HTR-8/SVneo (cell line): ENCODE measurements around the gene SRRM4.

Source experiments
- DNase-seq: peaks from one replicate; pipeline ENCODE4 v3.0.0; 2011; ENCODE audit warnings: low spot score, mixed read lengths; ENCODE audit not compliant: insufficient read length
- FAIRE-seq: peaks from 2 replicates; lab custom pipeline; 2011; peaks lifted over from hg19 to GRCh38; lab: Jason Lieb, UNC

Gene SRRM4

DNA sequence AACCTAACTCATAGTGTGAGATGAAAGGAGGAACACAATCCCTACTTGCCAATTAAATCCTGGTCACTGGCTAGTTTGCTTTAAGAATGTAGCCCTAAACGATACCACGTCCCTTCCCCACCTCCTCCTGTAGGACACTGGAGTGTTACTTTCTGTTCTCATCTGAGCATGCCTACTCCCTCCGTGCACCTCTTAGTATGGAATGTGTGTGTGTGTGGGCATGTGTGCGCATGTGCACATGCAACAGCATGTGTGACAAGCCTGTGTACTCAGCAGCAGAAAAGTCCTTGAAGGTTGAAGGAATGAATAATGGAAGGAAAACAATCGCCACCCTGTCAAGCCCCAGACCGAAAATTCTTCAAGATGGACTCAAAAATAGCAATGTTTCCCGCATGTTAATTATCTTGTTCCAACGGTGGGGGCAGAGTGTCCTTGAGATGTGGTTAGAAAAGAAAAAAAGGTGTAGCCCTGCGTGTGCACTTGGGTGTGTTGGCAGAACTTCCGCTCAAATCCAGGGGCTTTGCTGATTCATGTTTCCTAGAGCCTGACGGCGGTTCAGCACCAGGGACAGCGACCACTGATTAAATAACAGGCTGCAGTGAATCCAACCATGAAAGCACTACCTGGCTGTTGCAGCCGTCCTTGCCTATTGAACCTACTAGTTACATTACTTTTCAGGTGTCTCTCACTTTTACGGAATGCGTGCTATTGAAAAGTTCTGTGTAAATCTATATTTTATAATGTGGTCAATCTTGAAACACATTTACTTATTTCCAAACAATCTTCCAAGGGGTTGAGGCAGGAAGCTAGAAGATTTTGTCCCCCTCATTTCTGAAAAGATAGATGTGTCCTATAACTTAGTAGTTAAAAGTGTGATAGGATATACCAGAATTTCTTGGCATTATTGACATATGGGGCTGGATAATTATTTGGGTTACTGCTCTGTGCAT lies 79.8 kb downstream of the SRRM4 start:
- DNase-seq, result no peak
- FAIRE-seq, result no peak

DNA sequence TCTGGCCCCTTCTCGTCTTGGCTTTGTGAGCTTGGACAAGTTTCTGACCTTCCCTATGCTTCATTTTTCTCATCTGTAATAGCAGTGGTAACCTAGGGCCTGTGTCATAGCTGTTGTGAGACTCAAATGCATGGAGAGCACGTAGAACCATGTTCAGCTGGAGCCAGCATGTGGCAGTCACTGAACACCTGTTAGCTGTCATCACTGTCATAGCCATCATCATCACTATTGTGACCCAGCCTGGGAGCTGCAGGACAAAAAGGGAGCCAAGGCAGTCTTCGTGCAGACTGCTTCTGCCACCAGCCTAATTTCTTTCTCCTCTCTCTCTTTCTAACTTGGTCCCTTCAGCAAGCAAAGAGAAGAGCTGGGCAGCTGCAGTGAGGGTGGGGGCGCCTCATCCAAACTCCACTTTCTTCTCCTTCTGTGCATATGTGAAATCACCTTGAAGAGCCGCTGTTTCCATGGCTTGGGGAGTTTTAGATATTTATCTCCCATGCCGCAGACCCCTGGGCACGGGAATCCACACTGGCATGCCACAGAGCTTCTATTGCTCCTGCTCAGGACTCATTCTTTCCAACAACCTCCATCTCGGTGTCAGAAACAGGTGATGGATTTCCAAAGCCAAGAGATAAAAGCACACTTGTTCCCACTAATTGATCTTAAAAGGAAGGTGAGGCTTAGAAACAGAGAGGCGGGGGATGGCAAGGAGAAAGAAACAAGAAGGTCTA lies 87.0 kb downstream of the SRRM4 start:
- no peak for FAIRE-seq
- DNase-seq, result no peak

GRCh38 chr12:119069147-119069642 lies 87.9 kb downstream of the SRRM4 start:
- DNase-seq (no peak), FAIRE-seq (no peak)

DNA sequence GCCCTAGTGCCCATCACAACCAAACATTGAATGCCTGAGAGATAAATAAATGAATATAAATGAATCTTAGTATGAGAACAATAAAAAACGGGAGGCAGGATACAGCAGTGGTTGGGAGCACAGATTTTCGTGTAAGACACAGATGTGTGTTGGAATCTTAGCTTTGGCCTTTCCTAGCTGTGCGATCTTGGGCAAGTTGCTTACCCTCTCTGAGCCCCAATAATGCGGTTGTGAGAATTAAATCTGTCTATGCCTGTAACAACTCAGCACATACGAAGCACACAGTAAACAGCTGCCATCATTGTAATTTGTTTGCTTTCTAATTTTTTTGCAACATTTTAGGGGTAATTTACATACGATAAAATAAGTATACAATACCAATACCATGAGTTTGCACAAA lies 89.8 kb downstream of the SRRM4 start:
- DNase-seq, result no peak
- FAIRE-seq, result no peak

- DNase-seq (no peak), FAIRE-seq (no peak)
These were observed 90.4 kb downstream of the SRRM4 start for GRCh38 chr12:119071638-119072231.

- FAIRE-seq (no peak), DNase-seq (no peak)
These were observed 91.1 kb downstream of the SRRM4 start for GRCh38 chr12:119072440-119072839.

DNA sequence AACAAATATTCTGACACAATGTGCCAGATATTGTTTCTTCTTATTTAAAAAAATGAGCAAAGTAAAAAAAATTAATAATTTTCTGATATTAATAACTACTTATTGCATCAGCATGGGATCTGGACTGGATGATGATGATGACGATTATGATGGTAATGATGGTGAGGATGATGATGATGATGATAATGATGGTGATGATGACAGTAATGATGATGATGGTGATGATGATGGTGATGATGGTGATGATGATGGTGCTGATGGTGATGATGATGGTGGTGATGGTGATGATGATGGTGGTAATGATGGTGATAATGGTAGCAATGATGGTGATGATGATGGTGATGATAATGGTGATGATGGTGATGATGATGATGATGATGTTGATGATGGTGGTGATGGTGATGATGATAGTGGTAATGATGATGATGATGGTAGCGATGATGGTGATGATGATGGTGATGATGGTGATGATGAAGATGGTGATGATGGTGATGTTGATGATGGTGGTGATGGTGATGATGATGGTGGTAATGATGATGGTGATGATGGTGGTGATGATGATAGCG lies 94.0 kb downstream of the SRRM4 start:
- DNase-seq, result no peak
- no peak for FAIRE-seq

- FAIRE-seq (peak; percentile 98), DNase-seq (no peak)
These were observed 94.6 kb downstream of the SRRM4 start for GRCh38 chr12:119075918-119076317.

- FAIRE-seq (no peak), DNase-seq (no peak)
These were observed 98.2 kb downstream of the SRRM4 start for GRCh38 chr12:119079530-119079929.

GRCh38 chr12:119082016-119082415 lies 100.7 kb downstream of the SRRM4 start:
- FAIRE-seq, result no peak

DNA sequence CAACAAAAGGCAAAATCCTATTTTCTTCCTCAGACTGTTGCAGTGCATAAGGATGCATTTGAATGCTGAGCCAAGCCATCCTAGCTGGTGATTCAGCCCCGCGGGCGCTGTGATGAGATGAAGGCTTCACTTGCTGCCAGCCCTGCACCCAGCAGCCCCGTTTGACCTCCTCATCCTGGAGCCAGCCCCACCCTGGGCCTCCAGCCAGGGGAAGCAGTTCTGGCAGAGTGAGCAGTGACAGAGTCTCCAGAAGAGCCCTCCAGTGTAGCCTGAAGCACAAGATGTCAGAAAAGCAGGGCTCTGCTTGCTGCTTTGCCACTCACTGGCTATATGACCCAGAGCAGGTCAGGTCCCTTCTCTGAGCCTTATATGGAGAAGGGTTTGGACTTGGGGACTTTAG lies 101.2 kb downstream of the SRRM4 start:
- DNase-seq (no peak), FAIRE-seq (no peak)

More at GRCh38 chr12:119082016-119082415, 100.7 kb downstream of the SRRM4 start:
- DNase-seq, result no peak

DNA sequence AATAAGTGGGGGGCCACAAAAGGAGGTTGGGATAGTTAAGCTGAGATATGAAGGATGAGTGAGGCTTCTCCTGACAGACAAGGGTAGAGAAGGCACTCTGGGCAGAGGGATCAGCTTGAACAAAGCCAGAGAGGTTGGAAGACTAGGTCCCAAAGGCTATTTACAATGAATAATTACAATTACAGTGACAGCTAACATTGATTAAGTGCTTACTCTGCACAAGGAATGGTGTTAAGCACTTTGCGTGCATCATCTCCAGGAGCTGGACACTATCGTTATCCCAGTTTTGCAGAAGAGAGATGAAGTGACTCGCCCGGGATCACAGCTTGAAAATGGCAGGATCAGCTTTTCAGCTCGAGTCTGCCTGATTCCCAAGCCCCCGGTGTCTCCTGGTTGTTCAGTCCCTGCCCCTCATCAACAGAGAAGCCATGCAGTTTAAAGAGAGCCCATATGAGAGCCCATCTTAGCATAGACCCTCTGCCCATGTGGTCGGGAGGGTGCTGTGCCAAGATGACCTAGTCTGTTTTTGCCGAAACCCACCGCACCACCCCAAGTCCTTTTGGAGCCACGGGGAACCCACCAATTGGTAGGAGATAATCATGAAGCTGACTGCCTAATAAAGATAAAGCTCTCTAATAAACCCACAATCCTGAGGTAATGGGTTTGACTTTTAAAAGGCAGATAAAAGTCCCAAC lies 107.5 kb downstream of the SRRM4 start:
- DNase-seq (no peak), FAIRE-seq (no peak)

DNA sequence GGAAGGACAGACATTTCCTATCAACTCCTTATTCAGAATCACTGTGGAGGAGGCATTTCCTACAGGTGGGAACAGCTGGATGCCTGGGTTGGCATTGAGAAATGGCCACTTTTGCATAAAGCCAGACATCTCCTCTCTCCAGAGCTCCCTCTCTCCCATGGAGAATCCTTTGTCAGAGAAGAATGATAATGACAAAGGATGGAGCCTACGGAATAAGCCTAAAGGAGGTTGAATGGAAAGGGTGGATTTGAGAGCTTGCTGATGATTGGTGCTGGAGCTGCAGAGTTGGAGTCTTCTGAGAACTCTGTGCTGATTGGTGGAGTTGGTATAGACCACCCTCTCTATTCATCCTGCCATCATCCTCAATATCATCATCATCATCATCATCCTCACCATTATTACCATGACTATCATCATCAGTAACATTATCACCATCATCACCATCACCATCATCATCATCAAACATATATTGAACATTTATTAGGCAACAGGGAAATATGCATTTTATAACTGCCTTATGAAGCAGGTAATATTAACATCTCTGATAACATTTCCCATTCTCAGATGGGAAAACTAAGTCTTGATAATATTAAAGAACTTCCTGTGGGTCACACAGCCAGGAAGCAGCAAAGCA lies 108.2 kb downstream of the SRRM4 start:
- FAIRE-seq (no peak), DNase-seq (no peak)

DNA sequence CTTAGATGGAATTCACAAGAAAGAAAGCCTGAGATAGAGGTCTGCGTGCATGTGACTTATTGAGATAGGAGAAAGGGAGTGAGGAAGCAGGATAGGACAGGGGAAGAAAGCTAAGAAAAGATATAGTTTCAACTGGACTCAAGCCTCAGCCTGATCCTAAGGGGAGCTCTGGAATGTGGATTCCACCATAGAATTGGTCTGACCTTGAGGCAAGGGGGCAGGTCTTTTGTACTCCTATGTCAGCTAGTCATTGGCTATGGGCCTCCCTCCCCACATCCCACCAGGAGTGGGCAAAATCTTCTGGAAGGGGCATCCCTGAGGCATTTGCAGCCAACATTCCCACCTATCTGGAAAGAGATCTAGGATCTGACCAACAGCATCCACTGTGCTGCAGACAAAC lies 108.9 kb downstream of the SRRM4 start:
- DNase-seq (no peak), FAIRE-seq (no peak)

DNA sequence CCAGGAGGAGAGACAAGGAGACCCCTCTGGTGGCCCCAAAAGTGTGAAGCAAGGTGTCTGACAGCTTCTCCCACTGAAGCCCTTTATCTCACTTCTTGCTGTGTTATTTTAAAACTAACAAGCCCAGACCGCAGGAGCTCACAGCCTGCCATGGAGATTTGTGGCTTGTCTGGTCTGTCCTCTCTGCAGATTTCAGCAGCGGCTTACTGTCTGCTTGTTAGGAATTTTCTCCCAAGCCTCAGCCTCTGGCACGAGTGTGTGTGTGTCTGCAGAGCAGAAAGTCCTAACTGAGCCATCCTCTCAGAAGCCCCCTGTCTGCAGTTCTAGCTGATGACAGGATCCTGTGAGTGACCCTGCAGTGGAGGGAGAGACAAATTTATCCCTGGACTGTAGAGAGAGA lies 109.5 kb downstream of the SRRM4 start:
- DNase-seq, result no peak
- no peak for FAIRE-seq

DNA sequence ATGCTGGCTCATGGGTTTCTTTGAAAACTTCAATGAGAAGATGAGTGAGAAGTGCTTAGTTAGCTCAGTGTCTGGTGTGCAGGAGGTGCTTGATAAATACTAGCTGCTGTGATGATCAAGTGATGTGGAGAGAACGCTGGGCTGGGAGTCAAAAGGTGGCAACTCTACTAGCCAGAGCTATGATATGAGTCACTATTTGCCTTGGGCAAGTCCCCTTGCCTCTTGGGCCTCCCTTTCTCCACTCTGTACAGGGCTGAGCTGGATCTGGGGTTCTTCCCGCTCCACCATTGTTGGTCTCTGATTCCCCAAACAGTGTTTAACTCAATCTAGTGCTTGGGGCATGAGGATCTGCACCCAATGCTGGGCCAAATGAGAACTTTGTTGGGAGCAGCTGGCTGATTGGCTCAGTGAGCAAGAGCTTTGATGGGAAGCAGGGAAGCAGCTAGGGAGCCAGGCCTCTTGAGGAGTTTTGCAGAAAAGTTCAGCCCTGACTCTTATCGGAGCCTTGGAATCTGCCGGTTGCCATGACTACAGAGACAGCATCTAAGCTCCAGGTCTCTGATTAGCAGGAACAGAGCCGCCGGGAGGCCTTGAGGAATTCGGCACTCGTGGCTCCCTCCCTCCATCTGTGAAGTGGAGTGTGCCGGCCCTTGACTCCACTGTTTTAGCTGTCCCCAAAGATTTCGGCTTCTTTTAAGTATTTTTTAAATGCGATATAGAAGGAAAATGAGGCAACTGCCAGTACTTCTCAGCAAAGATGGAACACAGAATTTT lies 115.3 kb downstream of the SRRM4 start:
- DNase-seq (no peak), FAIRE-seq (no peak)

- FAIRE-seq (no peak), DNase-seq (no peak)
These were observed 119.6 kb downstream of the SRRM4 start for GRCh38 chr12:119100933-119101332.

DNA sequence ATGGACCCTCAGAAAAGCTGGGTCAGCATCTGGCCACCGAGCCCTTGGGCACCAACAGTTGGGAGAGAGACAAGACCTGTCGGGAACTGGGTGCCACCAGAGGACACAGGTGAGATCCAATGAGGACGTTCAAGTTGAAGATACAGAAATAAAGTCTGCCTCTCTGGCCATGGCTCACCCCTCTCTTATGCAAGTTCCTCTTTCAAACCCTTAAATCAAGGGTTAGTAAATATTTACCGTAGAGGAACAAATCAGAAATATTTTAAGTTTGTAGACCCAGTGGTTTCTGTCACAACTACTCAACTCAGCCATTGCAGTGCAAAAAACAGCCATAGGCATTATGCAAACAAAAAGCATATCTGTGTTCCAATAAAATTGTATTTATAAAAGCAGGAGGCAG lies 120.9 kb downstream of the SRRM4 start:
- no peak for FAIRE-seq
- no peak for DNase-seq

DNA sequence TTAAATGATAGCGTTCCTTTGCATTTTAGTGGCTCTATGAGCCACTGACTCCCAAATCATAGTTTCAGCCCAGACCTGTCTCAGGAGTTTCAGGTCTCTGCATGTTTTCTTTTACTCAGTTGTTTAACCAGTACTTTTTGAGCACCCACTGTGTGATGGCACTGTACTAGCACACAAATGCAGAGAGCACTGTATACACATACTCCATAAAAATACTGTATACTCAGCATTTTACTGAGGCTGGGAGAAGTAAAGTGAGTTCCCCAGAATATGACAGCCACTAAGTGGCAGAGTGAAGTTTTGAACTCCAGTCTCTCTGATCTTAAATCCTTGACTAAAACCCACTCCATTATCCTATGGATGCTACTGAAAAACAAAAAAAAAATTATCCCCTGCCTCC lies 121.4 kb downstream of the SRRM4 start:
- no peak for FAIRE-seq

More for the DNA sequence above, 121.4 kb downstream of the SRRM4 start:
- no peak for DNase-seq
